Trophoblast cell (in vitro differentiated cells and primary cell): ENCODE measurements around the gene CD101. TPM values are rescaled to one million over a fixed set of nuclear protein-coding genes. Genes with fewer than 3 reads are reported as not detected.

ENCODE experiments used
- DNase-seq, 2 donors: peaks; one replicate each; pipeline ENCODE4 v3.0.0-alpha.2; 2016
- H2AFZ ChIP-seq: 2 replicates; pipeline ENCODE4 v1.6.1; 2013; ENCODE audit warnings: low read length, moderate library complexity, mild to moderate bottlenecking; ENCODE audit not compliant: insufficient read depth, poor library complexity
- H2AK5ac ChIP-seq: 2 replicates; pipeline ENCODE4 v1.6.1; 2013; ENCODE audit warnings: mild to moderate bottlenecking, low read length
- H2BK120ac ChIP-seq: 2 replicates; pipeline ENCODE4 v1.6.1; 2013; ENCODE audit warnings: low read length, mild to moderate bottlenecking, moderate library complexity; ENCODE audit not compliant: insufficient read depth, poor library complexity
- H2BK12ac ChIP-seq: 2 replicates; pipeline ENCODE4 v1.6.1; 2013; ENCODE audit warnings: mild to moderate bottlenecking, low read length, moderate library complexity
- H2BK5ac ChIP-seq: 2 replicates; pipeline ENCODE4 v1.6.1; 2013; ENCODE audit warnings: low read length, low read depth, moderate library complexity, mild to moderate bottlenecking; ENCODE audit not compliant: poor library complexity
- H3K14ac ChIP-seq: 2 replicates; pipeline ENCODE4 v1.6.1; 2013; ENCODE audit warnings: mild to moderate bottlenecking, low read length
- H3K18ac ChIP-seq: 2 replicates; pipeline ENCODE4 v1.6.1; 2013; ENCODE audit warnings: mild to moderate bottlenecking, low read length
- H3K23ac ChIP-seq: 2 replicates; pipeline ENCODE4 v1.6.1; 2013; ENCODE audit warnings: low read length
- H3K27ac ChIP-seq: 2 replicates; pipeline ENCODE4 v1.5.1; 2013; ENCODE audit warnings: low read depth, mild to moderate bottlenecking, inconsistent platforms, low read length, moderate library complexity
- H3K27me3 ChIP-seq: 2 replicates; pipeline ENCODE4 v1.6.1; 2013; ENCODE audit warnings: inconsistent platforms, mild to moderate bottlenecking, low read length, moderate library complexity; ENCODE audit not compliant: insufficient read depth
- H3K36me3 ChIP-seq, 2 experiments: 1 replicate in 1 of 2; 2 replicates in 1 of 2; pipeline ENCODE4 v1.6.1; 2013; ENCODE audit warnings: low read length in 2 of 2, mild to moderate bottlenecking in 2 of 2, moderate library complexity in 1 of 2; ENCODE audit not compliant: insufficient read depth in 2 of 2, control insufficient read depth in 1 of 2
- H3K4ac ChIP-seq: 2 replicates; pipeline ENCODE4 v1.6.1; 2013; ENCODE audit warnings: low read depth, mild to moderate bottlenecking, low read length, moderate library complexity
- H3K4me1 ChIP-seq, 2 experiments: 1 replicate in 1 of 2; 2 replicates in 1 of 2; pipeline ENCODE4 v1.6.1; 2013; ENCODE audit warnings: low read length in 2 of 2, mild to moderate bottlenecking in 2 of 2, moderate library complexity in 1 of 2; ENCODE audit not compliant: insufficient read depth in 2 of 2, control insufficient read depth in 1 of 2
- H3K4me2 ChIP-seq: 2 replicates; pipeline ENCODE4 v1.6.1; 2013; ENCODE audit warnings: inconsistent platforms, mild to moderate bottlenecking, low read length, moderate library complexity
- H3K4me3 ChIP-seq: 2 replicates; pipeline ENCODE4 v1.5.1; 2013; ENCODE audit warnings: mild to moderate bottlenecking, low read depth, low read length, inconsistent platforms
- H3K79me1 ChIP-seq: one replicate; pipeline ENCODE4 v1.6.1; 2013; ENCODE audit warnings: low read length
- H3K79me2 ChIP-seq: 2 replicates; pipeline ENCODE4 v1.6.1; 2013; ENCODE audit warnings: low read length, mild to moderate bottlenecking; ENCODE audit not compliant: control insufficient read depth, insufficient read depth, poor library complexity
- H3K9ac ChIP-seq: 2 replicates; pipeline ENCODE4 v1.6.1; 2013; ENCODE audit warnings: mild to moderate bottlenecking, low read length
- H3K9me3 ChIP-seq: 2 replicates; pipeline ENCODE4 v1.6.1; 2013; ENCODE audit warnings: low read depth, mild to moderate bottlenecking, control low read depth, inconsistent platforms, low read length; ENCODE audit not compliant: insufficient read depth
- H4K12ac ChIP-seq: 2 replicates; pipeline ENCODE4 v1.6.1; 2013; ENCODE audit warnings: low read depth, mild to moderate bottlenecking, low read length, moderate library complexity
- H4K8ac ChIP-seq: 2 replicates; pipeline ENCODE4 v1.6.1; 2013; ENCODE audit warnings: low read depth, mild to moderate bottlenecking, low read length, moderate library complexity
- H4K91ac ChIP-seq: one replicate; pipeline ENCODE4 v1.6.1; 2013; ENCODE audit warnings: low read depth, mild to moderate bottlenecking, low read length, moderate library complexity
- WGBS: extraction: QIAGEN DNeasy Blood & Tissue Kit; methylation state at CpG from one replicate; pipeline ENCODE4 v1.1.7; 2013; ENCODE audit warnings: missing lambda C conversion rate; ENCODE audit not compliant: insufficient read length, insufficient coverage; ENCODE audit errors: extremely low coverage; 5-methylcytosine and 5-hydroxymethylcytosine counted together
- polyA plus RNA-seq: library from polyadenylated mRNA; stranded (reverse); fragments of 200-250 nt; gene quantifications from 2 replicates; pipeline ENCODE4 v1.2.3, GENCODE V29; 2013

CD101 gene, protein sequence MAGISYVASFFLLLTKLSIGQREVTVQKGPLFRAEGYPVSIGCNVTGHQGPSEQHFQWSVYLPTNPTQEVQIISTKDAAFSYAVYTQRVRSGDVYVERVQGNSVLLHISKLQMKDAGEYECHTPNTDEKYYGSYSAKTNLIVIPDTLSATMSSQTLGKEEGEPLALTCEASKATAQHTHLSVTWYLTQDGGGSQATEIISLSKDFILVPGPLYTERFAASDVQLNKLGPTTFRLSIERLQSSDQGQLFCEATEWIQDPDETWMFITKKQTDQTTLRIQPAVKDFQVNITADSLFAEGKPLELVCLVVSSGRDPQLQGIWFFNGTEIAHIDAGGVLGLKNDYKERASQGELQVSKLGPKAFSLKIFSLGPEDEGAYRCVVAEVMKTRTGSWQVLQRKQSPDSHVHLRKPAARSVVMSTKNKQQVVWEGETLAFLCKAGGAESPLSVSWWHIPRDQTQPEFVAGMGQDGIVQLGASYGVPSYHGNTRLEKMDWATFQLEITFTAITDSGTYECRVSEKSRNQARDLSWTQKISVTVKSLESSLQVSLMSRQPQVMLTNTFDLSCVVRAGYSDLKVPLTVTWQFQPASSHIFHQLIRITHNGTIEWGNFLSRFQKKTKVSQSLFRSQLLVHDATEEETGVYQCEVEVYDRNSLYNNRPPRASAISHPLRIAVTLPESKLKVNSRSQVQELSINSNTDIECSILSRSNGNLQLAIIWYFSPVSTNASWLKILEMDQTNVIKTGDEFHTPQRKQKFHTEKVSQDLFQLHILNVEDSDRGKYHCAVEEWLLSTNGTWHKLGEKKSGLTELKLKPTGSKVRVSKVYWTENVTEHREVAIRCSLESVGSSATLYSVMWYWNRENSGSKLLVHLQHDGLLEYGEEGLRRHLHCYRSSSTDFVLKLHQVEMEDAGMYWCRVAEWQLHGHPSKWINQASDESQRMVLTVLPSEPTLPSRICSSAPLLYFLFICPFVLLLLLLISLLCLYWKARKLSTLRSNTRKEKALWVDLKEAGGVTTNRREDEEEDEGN
- 0.82 and 1.3 TPM in 2 replicates for polyA plus RNA-seq

GRCh38 chr1:117001254-117001927, at the start of gene CD101:
Gene CD101 (plus strand): TSS chr1:117001760. CDS start chr1:117001818, 58 bp downstream.
- no peak for DNase-seq
- Histone ChIP-seq H3K14ac (no peak within 1 kb of the TSS), H3K9me3 (peaks cover 1% of the 10 kb centered on the region), H3K4ac (no peak within 1 kb of the TSS), H3K27me3 (no peaks in the 10 kb centered on the region), H3K79me1 (no peaks in the 10 kb centered on the region), H2AK5ac (no peak within 1 kb of the TSS), H3K18ac (no peak within 1 kb of the TSS), H3K79me2 (no peaks in the 10 kb centered on the region), H2BK120ac (no peak within 1 kb of the TSS), H4K8ac (no peak within 1 kb of the TSS), H2AFZ (no peak within 1 kb of the TSS), H3K27ac (no peak within 1 kb of the TSS), H3K9ac (no peak within 1 kb of the TSS), H3K4me2 (no peak within 1 kb of the TSS), H3K4me3 (no peak within 1 kb of the TSS), H2BK12ac (no peak within 1 kb of the TSS), H4K91ac (no peak within 1 kb of the TSS), H4K12ac (no peak within 1 kb of the TSS), H2BK5ac (no peak within 1 kb of the TSS), H3K23ac (no peak within 1 kb of the TSS), H3K36me3 (peaks cover 0 to under 1% of the 10 kb centered on the region in 2 experiments), H3K4me1 (peaks cover 0 to 5% of the 10 kb centered on the region in 2 experiments)
- WGBS: no CpG with 5 or more reads among the region's 3 CpGs

- Histone ChIP-seq H3K4ac (no peak overlapping the region), H3K79me2 (no peaks in the 10 kb centered on the region), H3K4me2 (no peak overlapping the region), H3K27me3 (no peaks in the 10 kb centered on the region), H3K9ac (no peak overlapping the region), H2AFZ (no peak overlapping the region), H3K14ac (no peak overlapping the region), H4K8ac (no peak overlapping the region), H3K23ac (no peak overlapping the region), H2AK5ac (no peak overlapping the region), H3K4me3 (no peak overlapping the region), H2BK12ac (no peak overlapping the region), H2BK120ac (no peak overlapping the region), H3K18ac (no peak overlapping the region), H3K27ac (no peak overlapping the region), H3K79me1 (no peaks in the 10 kb centered on the region), H4K12ac (no peak overlapping the region), H3K4me1 (peaks cover 2 to 5% of the 10 kb centered on the region in 2 experiments), H3K9me3 (no peaks in the 10 kb centered on the region), H4K91ac (no peak overlapping the region), H3K36me3 (peaks cover 8 to 12% of the 10 kb centered on the region in 2 experiments), H2BK5ac (no peak overlapping the region)
- no peak for DNase-seq
- no CpG with 5 or more reads among the region's 2 CpGs for WGBS
These were observed 48.8 kb upstream of the CD101 start for GRCh38 chr1:116952738-116953275.

DNA sequence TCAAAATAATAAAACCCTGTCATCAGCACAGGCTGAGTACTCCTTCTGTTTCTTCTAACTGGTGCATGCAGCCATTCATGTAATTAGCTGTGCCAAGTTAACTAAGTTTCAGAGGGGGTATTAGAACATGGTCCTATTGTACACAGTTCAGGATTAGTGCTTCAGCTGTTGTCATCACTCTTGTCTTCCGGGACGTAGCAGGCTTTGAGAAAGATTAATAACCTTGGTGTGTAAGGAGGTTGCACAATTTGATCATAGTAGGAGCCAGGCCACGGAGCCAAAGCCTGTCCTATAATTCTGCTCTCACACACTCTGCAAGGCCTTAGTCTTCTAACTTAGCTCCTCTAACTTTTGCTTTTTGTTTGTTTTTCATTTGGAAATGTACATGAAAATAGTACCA, 47.1 kb upstream of the CD101 start:
- Histone ChIP-seq H4K12ac (no peak overlapping the region), H3K36me3 (peaks cover 2 to 11% of the 10 kb centered on the region in 2 experiments), H2BK120ac (no peak overlapping the region), H2BK12ac (no peak overlapping the region), H3K18ac (no peak overlapping the region), H2AFZ (no peak overlapping the region), H3K4me2 (no peak overlapping the region), H3K4me3 (no peak overlapping the region), H3K4me1 (peaks cover 2 to 9% of the 10 kb centered on the region in 2 experiments), H4K91ac (no peak overlapping the region), H2BK5ac (no peak overlapping the region), H3K79me2 (no peaks in the 10 kb centered on the region), H3K9ac (no peak overlapping the region), H3K27ac (no peak overlapping the region), H3K4ac (no peak overlapping the region), H3K79me1 (no peaks in the 10 kb centered on the region), H2AK5ac (no peak overlapping the region), H3K9me3 (no peaks in the 10 kb centered on the region), H4K8ac (no peak overlapping the region), H3K23ac (no peak overlapping the region), H3K27me3 (no peaks in the 10 kb centered on the region), H3K14ac (no peak overlapping the region)
- no CpG with 5 or more reads among the region's 3 CpGs for WGBS
- no peak for DNase-seq

DNA sequence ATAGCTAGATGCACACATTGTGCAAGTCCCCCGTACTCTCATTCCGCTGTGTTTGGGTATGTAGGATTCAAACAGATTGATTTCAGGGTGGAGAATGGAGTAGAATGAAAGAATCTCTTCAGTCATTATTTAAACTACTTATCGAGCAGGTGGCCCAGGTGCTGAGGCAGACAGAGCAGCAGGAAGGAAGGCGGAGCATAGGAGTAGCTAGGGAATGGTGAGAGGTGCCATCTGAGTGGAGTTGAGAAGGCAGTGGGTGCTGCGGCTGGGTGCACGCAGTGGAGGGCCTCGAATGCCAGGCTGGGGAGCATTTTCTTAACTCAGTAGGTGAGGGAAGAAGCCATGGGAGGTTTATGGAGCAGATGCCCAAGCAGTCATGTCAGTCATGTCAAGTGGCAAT, 45.2 kb upstream of the CD101 start:
- no peak overlapping the region for H2BK12ac ChIP-seq
- H3K18ac ChIP-seq: no peak overlapping the region
- H3K9ac ChIP-seq: no peak overlapping the region
- H3K4me3 ChIP-seq: no peak overlapping the region
- no peak overlapping the region for H3K4ac ChIP-seq
- H3K36me3 ChIP-seq: peaks cover 8 to 14% of the 10 kb centered on the region in 2 experiments
- no peak for DNase-seq
- H3K14ac ChIP-seq: no peak overlapping the region
- no peaks in the 10 kb centered on the region for H3K79me2 ChIP-seq
- H3K4me2 ChIP-seq: no peak overlapping the region
- no peak overlapping the region for H4K12ac ChIP-seq
- H3K79me1 ChIP-seq: no peaks in the 10 kb centered on the region
- H3K9me3 ChIP-seq: no peaks in the 10 kb centered on the region
- peaks cover 2 to 9% of the 10 kb centered on the region in 2 experiments for H3K4me1 ChIP-seq
- no peak overlapping the region for H2BK5ac ChIP-seq
- no peak overlapping the region for H3K27ac ChIP-seq
- WGBS: no CpG with 5 or more reads among the region's 7 CpGs
- no peaks in the 10 kb centered on the region for H3K27me3 ChIP-seq
- H4K8ac ChIP-seq: no peak overlapping the region
- no peak overlapping the region for H2AK5ac ChIP-seq
- H4K91ac ChIP-seq: no peak overlapping the region
- no peak overlapping the region for H2AFZ ChIP-seq
- no peak overlapping the region for H2BK120ac ChIP-seq
- H3K23ac ChIP-seq: no peak overlapping the region
